ENCODE results near the gene KLHL24.
"Not testable (repeated sequence)": the region's sequence is repeated elsewhere in the genome, so short reads cannot be mapped to it uniquely, and the experiment has no call there.

The KLHL24 gene

DNA sequence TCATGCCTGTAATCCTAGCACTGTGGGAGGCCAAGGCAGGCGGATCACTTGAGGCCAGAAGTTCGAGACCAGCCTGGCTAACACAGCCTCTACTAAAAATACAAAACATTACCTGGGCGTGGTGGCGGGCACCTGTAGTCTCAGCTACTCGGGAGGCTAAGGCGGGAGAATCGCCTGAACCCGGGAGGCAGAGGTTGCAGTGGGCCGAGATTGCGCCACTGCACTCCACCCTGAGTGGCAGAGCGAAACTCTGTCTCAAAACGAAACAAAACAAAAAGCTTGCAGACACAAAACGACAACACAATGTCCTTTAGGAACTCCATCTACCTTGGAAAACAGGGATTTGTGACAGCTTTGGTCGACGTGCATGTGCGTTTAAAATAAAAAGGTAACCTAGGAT is 716 bp upstream of the KLHL24 start:
- DNase-seq (ENCODE audit: low spot score) (no peak), FAIRE-seq (no peak)

- FAIRE-seq (no peak), DNase-seq (ENCODE audit: low spot score) (no peak)
Observed at GRCh38 chr3:183635107-183635430, 354 bp upstream of the KLHL24 start.

- DNase-seq (ENCODE audit: low spot score): peak; percentile 90
- peak; percentile 77 for FAIRE-seq
Observed at GRCh38 chr3:183636221-183637105, 1.0 kb downstream of the KLHL24 start.

- no peak for DNase-seq (ENCODE audit: low spot score)
- FAIRE-seq: no peak
Observed at GRCh38 chr3:183637106-183637486, 1.7 kb downstream of the KLHL24 start.

- DNase-seq (ENCODE audit: low spot score); FAIRE-seq: not testable (repeated sequence)
Observed at GRCh38 chr3:183637633-183638032, 2.2 kb downstream of the KLHL24 start.

DNA sequence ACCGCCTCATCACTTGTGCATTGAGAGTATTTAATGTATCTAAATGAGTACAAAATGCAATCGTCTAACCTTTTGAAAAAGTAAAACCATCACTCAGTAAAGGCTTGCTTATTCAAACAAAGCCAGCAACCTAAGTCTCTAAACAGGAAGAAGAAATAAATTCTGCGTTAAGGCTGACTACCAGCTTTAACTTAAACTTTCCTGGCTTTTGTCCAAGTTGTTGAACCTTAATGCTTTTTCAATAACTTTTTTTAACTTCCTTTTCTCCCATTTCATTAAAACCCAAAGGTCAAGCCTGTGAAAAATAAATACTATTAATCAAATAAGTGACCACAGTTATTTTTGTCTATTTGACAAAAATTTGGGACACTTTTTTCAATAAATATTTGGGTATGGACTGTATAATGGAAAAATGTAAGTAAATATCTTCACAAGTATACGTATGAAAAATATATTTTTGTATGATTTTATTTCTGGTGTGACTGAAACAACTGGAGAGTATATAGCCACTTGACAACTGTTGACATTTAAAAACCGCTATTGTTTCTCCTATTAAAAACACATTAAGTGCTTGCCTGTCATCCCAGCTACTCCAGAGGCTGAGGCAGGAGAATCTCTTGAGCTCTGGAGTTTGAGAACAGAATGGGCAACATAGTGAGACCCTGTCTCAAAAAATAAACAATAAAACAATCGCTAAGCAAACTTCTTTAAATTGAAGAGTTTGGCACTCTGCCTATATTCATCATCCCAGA is 2.9 kb downstream of the KLHL24 start:
- FAIRE-seq (no peak), DNase-seq (ENCODE audit: low spot score) (no peak)

DNA sequence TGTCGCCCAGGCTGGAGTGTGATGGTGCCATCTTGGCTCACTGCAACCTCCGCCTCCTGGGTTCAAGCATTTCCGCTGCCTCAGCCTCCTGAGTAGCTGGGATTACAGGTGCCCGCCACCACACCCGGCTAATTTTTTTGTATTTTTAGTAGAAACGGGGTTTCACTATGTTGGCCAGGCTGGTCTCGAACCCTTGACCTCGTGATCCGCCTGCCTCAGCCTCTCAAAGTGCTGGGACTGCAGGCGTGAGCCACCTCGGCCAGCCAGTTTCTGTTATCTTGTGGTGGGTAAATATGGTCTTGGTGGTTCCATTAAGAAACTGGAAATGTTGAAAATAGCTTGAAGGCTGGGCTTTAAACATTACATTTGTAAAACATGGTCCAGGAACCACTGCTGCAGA is 5.2 kb downstream of the KLHL24 start:
- not testable (repeated sequence) for FAIRE-seq; DNase-seq (ENCODE audit: low spot score)

- no peak for DNase-seq (ENCODE audit: low spot score)
- no peak for FAIRE-seq
Observed at GRCh38 chr3:183641882-183642281, 6.5 kb downstream of the KLHL24 start.

DNA sequence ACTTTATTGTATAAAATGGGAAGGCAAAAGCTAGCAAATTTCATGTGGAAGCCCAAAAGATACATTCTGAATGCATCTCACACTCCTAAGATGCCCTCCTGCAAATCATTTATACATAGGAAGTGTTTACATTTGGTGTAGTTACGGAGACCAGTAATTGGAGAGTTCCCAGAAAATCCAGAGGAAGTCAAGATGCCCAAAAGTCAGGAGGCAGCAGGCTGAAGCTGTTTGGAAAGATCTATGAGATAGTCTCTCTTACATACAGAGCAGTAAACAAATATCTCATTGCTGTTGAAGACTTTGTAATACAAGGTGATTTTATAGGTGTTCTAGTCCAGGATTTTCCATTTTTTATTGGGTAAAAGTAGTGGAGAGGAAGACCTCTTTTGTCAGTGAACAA is 8.8 kb downstream of the KLHL24 start:
- FAIRE-seq (no peak), DNase-seq (ENCODE audit: low spot score) (no peak)

DNA sequence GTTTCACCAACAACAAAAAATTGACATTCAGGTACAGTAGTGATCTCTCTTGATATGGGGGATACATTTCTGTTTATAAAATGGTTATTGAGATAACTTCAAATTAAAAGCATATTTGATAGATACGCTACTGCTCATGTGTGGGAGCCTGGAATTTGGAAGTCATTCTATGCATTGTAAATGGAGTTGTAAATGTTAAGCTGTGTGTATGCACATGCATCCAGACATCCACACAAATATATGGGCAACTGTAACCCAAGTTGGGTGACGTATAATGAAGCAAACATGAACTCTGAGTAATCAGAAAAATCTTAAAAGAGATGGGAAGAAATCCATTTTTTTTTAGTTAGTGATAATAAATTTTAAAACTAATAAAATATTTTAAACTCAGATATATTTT is 9.8 kb downstream of the KLHL24 start:
- DNase-seq (ENCODE audit: low spot score) (no peak), FAIRE-seq (no peak)

DNA sequence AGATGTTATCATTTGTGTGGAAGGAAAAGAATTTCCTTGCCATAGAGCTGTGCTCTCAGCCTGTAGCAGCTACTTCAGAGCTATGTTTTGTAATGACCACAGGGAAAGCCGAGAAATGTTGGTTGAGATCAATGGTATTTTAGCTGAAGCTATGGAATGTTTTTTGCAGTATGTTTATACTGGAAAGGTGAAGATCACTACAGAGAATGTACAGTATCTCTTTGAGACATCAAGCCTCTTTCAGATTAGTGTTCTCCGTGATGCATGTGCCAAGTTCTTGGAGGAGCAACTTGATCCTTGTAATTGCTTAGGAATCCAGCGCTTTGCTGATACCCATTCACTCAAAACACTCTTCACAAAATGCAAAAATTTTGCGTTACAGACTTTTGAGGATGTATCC is 15.1 kb downstream of the KLHL24 start:
- no peak for FAIRE-seq
- DNase-seq (ENCODE audit: low spot score): no peak

DNA sequence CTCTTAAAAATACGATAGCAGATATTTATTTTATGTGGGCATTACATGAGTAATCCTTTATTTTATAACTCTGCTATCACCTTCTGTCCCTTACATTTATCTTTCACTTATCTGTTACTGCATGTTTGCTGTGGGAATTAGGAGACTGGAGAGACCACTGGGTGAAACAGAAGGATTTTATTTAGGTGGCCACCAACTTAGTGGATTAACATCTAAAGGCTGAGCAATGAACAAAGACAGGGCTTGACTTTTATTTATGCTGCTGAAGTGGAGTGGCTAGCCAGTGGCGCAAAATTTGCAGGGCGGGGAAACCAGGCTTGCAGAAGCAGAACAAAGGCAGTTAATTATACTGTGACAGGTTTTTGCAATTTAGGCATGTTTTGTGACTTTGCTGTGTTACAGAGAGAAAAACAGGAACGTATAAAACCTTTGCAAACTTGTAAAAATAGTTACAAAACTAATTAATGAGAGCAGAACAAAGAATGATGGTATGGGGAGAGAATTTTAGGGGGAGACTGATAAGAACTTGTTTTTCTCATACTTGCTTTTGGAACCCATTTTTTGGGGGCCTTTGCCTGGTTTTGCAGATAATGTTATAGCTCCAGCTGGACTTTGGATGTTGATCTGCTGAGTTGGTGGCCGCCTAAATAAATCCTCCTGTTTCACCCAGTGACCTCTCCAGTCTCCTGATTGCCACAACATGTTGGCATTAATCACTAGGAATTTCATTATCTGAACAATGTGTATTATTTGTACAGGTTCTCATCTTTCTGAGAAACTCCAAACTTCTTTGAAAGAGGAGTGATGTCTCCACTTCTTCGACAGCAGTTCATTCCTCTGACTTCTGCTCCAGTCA is 18.0 kb downstream of the KLHL24 start:
- DNase-seq (ENCODE audit: low spot score) (no peak), FAIRE-seq (no peak)

GRCh38 chr3:183654727-183655126 is 19.3 kb downstream of the KLHL24 start:
- no peak for DNase-seq (ENCODE audit: low spot score)
- no peak for FAIRE-seq

DNA sequence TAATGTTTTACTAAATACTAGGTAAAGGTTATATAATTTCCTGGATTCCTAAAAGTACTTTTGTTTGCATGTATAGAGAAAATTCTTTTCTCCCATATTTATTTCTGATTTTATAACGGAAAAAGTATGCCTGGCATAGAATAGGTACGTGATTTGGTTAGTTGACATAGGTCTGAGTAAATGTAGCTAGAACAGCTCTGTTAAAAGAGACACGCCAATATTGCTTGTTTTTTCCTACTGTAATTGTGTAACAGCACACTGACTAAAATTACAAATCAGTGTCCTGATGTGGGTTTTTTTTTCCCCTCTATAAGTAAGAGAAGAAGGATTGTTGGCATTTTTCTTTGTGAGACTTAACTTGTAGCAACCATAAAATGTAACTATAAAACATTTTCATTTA is 26.7 kb downstream of the KLHL24 start:
- DNase-seq (ENCODE audit: low spot score): no peak
- FAIRE-seq: no peak

DNA sequence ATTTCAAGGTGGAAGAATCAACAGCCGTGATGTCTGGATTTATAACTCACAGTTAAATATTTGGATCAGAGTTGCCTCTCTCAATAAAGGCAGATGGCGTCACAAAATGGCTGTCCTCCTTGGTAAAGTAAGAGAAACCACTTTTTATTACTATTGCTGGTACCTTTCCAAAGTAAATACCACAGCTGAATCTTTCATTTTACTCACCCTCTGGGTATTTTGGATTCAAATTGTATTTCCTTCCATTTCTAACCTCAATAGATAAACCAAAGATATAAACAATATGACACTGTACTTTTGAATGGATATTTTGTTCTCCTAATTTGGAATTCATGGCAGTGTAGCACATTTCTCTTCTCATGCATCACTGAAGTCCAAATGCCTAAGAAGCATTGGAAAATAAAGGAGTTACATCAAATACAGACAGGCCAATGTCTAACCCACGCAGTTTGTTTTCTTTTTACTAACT is 29.5 kb downstream of the KLHL24 start:
- DNase-seq (ENCODE audit: low spot score): peak; percentile 62
- FAIRE-seq: peak; percentile 49

GRCh38 chr3:183680061-183680460 is 44.6 kb downstream of the KLHL24 start:
- no peak for DNase-seq (ENCODE audit: low spot score)
- no peak for FAIRE-seq

DNA sequence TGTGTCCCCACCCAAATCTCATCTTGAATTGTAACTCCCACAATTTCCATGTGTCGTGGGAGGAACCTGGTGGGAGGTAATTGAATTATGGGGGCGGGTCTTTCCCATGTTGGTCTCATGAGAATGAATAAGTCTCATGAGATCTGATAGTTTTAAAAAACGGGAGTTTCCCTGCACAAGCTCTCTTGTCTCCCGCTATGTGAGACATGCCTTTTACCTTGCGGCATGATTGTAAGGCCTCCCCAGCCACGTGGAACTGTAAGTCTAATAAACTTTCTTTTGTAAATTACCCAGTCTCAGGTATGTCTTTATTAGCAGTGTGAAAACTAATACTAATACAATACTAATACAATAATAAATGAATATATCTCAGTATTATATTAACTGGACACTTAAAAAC is 52.3 kb downstream of the KLHL24 start:
- DNase-seq (ENCODE audit: low spot score) (no peak), FAIRE-seq (no peak)

DNA sequence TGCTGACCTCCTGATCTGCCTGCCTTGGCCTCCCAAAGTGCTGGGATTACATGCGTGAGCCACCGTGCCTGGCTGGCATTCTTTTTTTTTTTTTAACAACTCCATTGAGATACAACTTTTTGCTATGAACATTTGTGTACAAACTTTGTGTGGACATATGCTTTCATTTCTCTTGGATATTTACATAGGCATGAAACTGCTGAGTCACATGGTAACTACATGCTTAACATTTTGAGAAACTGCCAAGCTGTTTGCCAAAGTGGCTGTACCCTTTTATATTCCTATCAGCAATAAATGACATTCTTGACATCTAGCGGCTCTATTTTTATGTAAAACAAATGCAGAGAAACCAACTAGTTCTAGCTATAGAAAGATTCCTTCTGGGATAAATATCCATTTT is 53.5 kb downstream of the KLHL24 start:
- DNase-seq (ENCODE audit: low spot score) (no peak), FAIRE-seq (no peak)

DNA sequence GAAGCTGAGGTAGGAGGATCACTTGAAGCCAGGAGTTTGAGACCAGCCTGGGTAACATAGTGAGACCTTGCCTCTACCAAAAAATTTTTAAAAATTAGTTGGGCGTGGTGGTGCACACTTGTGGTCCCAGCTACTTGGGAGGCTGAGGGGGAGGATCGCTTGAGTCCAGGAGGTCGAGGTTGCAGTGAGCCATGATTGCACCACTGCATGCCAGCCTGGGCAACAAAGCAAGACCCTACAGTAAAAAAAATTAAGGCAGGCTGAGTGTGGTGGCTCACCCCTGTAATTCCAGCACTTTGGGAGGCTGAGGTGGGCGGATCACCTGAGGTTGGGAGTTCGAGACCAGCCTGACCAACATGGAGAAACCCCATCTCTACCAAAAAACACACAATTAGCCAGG is 54.2 kb downstream of the KLHL24 start:
- not testable (repeated sequence) for DNase-seq (ENCODE audit: low spot score); FAIRE-seq

DNA sequence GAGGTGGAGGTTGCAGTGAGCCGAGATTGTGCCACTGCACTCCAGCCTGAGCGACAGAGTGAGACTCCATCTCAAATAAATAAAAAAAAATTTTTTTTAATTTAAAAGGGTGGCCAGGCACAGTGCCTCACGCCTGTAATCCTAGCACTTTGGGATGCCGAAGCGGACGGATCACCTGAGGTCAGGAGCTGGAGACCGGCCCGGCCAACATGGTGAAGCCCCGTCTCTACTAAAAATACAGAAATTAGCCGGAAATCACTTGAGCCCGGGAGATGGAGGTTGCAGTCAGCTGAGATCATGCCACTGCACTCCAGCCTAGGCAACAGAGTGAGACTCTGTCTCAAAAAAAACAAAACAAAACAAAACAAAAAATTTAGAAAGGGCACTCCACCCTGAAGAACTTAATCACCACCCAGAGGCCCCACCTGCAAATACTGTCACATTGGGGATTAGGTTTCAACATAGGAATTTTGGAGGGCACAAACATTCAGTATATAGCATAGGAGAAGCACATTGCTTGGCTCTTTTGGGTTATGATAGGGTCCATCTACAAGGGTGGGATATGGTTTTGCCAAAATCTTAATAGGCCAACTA is 55.1 kb downstream of the KLHL24 start:
- DNase-seq (ENCODE audit: low spot score) (no peak), FAIRE-seq (no peak)

- DNase-seq (ENCODE audit: low spot score) (no peak), FAIRE-seq (no peak)
Observed at GRCh38 chr3:183692436-183692835, 57.0 kb downstream of the KLHL24 start.
